A549 treated with CORT108297 at 1 μM for 4 hours (cell line): Measurements from ENCODE around the gene CHAC2. TPM values are rescaled to one million over a fixed set of nuclear protein-coding genes. Genes with fewer than 3 reads are reported as not detected.

Experiments
- total RNA-seq: library from RNA; stranded (reverse); fragments of 200-300 nt; extraction: Qiagen RNA extraction; gene quantifications from 5 replicates; pipeline ENCODE4 v1.2.3, GENCODE V29; 2022

The CHAC2 gene
- 12.1 to 16.7 TPM (median 13.0 TPM) in 5 replicates for total RNA-seq

GRCh38 chr2:53767405-53768241 is at the start of gene CHAC2:
Gene CHAC2, plus strand, starts transcription at chr2:53767804. Its CDS starts 83 bp downstream, at chr2:53767887.

GRCh38 chr2:53786705-53787613 is 19.4 kb downstream of the CHAC2 start, which contains the start of the genes ASB3 and ERLEC1:
Gene ASB3, minus strand, starts transcription at chr2:53786953. Its CDS starts 21,381 bp downstream, at chr2:53765572.
Gene ERLEC1, plus strand, starts transcription at chr2:53787044. Its CDS starts 167 bp downstream, at chr2:53787211.

Other genes with a start within 250 kb of the CHAC2 start
- gene ASB3, start 19.1 kb downstream of the CHAC2 start, total RNA-seq, result 11.5 to 14.0 TPM (median 12.8 TPM) in 5 replicates
- 51.3 to 67.2 TPM (median 58.3 TPM) in 5 replicates for gene ERLEC1, start 19.2 kb downstream of the CHAC2 start, total RNA-seq
- 1.3 to 1.8 TPM (median 1.5 TPM) in 5 replicates for gene GPR75, start 92.2 kb downstream of the CHAC2 start, total RNA-seq
- gene PSME4, start 203.2 kb downstream of the CHAC2 start, total RNA-seq, result 38.8 to 43.5 TPM (median 39.5 TPM) in 5 replicates